Ecto neural progenitor cell (in vitro differentiated cells): ENCODE data around the gene HSPA5.
A peak's percentile ranks its signal among the peaks of the same experiment; 100 is the strongest.

Experiments
- DNase-seq: peaks from one replicate; pipeline ENCODE4 v3.0.0-alpha.2; 2018; ENCODE audit warnings: low spot score

Gene HSPA5

GRCh38 chr9:125189361-125190289 is 51.5 kb downstream of the HSPA5 start, which contains the start of gene PPP6C:
PPP6C (minus strand) TSS chr9:125189803; CDS start chr9:125189718, 85 bp downstream.
- peak; percentile 98 for DNase-seq

- DNase-seq: no peak
Measured at GRCh38 chr9:125189011-125189360, 52.2 kb downstream of the HSPA5 start.
